Measurements from ENCODE around the gene POLD2. TPM values are rescaled to one million over a fixed set of nuclear protein-coding genes. Genes with fewer than 3 reads are reported as not detected.

POLD2 gene
- total RNA-seq, 2 experiments from 2014 or later, result 298 to 305 TPM

DNA sequence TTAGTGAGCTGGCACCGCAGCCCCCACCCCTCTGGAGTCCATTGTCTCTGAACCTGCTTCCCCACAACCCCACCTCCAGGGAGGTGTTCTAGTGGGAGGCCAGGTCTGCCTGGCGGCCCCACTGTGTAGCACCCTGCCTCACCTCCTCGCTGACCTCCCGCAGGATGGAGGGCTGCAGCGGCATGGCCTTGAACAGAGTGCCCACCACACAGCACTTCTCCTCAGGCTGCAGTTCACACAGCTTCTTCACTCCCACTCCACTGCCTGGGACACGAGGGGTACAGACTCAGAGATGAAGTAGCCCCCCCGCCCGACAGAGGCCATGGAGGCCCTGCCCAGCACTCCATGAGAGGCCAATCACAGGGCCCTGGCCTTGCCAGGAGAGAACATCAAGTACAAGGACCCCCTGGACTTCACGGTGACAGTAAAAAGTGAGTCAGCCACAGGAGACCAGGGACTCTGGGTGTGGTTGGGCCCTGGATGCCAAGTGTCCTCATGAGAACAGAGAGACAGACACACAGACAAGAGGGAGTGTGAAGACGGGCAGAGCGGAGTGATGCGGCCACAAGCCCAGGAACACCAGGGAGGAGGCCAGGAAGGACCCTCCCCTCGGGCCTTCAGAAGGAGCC lies 5.4 kb downstream of the POLD2 start:
- CTCF ChIA-PET, result no interaction called here
- POLR2A ChIA-PET, result interaction anchor here (0.6 kb wide), 1 partner anchor 12 kb away, joined by 3 read pairs; no protein-coding TSS in a partner anchor

DNA sequence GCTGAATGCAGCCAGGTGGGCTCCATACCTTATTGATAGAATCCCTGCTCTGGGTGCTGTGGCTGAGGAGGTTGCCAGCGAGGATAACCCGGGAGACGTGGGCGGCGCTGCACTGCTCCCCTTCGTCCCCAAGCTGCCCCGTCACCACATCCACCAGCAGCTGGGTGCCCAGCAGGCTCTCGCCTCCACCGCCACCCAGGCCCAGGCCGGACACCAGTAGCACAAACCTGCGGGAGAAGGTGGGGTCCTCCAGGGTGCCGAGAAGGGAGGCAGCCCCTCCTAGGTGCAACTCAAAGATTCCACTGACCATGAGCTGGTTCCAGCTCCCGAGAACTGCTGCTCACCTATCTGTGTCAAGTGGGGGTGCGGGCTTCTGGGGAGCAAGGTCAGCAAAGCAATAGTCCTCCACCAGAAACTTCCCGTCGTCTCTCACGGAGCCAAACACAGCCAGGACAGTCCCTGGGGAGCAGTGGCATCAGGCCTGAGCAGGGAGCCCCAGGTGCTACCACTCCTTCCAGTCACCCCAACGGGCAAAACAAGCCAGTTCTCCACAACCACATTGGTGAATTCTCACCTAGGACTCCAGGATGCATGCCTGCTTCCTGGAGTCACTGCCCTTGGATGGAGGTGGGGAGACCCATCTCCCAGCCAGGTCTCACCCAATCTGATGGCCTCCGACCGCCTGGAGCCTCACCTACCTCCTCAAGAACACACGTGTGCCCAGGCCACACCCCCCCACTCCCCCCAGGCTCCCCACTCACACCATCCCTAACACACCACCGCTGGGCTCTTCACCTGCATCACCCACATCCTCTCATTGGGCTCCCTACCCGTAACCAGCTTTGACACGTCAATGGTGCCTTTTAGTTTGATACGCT lies 6.3 kb downstream of the POLD2 start:
- POLR2A ChIA-PET, result interaction anchor here (0.6 kb wide), 1 partner anchor 12 kb away, joined by 3 read pairs; no protein-coding TSS in a partner anchor
- CTCF ChIA-PET, result no interaction called here

DNA sequence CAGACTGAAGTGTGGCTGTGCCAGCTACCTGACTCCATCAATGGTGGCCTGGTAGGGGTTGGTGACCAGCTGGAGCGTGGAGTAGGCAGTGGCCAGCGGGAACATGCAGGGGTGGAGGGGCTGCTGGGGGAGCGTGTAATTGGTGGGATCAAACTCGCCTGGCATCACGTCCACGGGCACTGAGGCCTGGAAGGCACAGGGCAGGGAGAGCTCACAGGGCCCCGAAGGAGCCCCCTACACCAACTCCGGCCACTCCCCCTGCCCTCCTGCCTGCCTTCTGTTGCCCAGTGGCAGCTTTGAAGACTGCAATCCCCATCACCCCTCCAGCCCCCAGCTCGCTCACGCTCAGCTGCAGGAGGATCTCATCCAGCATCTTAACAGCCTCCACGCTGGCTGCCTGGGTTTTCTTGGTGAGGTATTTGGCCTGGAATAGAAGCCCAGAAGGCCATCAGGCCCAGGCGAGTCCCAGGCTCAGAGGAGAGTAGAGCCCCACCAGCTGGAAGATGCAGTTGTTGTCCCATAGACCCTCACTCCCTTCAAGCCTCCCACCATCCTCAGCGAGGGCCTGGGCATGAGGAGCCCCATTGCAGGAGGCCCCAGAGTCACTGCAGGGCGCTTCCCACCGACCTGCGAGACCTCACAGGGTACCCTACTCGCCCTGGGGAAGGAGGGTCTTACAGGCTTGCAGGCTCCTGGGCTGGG lies 7.1 kb downstream of the POLD2 start:
- CTCF ChIA-PET, result no interaction called here
- POLR2A ChIA-PET, result interaction anchor here (1.0 kb wide), 1 partner anchor 35 kb away, joined by 7 read pairs; no protein-coding TSS in a partner anchor

DNA sequence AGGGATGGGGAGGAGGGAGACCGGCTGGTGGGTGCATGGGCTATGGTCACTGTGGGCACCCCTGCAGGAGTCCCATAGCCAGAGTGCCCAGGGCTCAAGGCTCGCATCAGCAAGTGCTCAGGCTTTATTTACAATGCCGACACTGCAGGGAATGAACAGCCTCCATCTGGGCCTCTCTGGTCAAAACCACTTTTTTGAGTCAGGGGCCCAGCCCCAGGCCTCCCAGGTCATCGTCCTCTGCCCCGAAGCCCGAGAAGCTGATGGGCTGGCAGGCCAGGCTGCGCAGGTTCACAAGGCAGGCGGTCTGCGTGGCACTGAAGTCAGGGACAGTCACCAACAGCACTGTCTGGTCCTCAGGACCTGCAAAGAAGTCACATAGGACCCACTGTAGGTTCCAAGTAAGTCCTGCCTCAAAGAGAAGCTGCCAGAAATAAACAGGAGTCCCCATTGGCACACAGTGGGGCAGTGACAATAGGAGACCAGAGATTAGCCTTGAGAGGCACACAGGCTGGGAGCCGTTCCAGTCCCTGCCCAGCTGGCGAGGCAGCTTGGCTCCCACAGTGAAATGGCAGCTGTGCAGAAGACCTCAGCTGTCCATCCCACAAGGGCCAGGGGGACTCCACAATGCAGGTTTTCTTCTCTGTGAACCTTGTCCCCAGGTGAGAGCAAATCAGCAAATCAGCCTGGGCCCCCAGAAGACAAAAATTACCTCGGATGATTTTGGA lies 8.6 kb downstream of the POLD2 start:
- ChIA-PET POLR2A (interaction anchor here (0.6 kb wide), 1 partner anchor 86 kb away, joined by 3 read pairs; the partner anchor contains the start of gene YKT6), CTCF (interaction anchor here (1.2 kb wide), 1 partner anchor 33 kb away, joined by 3 read pairs; no protein-coding TSS in a partner anchor)

DNA sequence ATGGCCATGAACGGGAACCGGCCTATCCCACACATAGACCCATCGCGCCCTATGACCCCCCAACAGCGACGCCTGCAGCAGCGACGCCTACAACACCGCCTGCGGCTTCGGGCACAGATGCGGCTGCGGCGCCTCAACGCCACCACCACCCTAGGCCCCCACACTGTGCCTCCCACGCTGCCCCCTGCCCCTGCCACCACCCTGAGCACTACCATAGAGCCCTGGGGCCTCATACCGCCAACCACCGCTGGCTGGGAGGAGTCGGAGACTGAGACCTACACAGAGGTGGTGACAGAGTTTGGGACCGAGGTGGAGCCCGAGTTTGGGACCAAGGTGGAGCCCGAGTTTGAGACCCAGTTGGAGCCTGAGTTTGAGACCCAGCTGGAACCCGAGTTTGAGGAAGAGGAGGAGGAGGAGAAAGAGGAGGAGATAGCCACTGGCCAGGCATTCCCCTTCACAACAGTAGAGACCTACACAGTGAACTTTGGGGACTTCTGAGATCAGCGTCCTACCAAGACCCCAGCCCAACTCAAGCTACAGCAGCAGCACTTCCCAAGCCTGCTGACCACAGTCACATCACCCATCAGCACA lies 9.5 kb downstream of the POLD2 start:
- CTCF ChIA-PET, result no interaction called here
- POLR2A ChIA-PET, result no interaction called here

DNA sequence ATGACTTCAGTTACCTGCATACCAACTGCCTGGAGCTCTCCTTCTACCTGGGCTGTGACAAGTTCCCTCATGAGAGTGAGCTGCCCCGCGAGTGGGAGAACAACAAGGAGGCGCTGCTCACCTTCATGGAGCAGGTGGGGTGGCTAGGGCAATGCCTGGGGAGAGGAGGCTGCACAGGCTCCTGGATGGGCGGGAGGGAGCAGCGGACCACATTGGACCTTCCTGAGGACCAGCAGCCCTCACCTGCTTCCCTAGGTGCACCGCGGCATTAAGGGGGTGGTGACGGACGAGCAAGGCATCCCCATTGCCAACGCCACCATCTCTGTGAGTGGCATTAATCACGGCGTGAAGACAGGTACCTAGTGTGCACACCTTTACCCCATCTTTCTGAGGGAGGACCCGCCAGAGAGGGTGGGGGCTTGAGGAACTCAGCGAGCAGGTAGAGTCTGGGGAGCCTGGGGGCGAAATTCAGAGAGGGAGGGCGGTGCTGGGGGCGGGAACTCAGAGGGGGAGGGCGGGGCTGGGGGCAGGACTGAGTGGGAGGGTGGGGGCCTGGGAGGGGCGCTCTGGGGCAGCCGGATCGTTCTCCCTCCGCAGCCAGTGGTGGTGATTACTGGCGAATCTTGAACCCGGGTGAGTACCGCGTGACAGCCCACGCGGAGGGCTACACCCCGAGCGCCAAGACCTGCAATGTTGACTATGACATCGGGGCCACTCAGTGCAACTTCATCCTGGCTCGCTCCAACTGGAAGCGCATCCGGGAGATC lies 10.2 kb downstream of the POLD2 start:
- CTCF ChIA-PET, result interaction anchor here (0.9 kb wide), 1 partner anchor 30 kb away, joined by 3 read pairs; no protein-coding TSS in a partner anchor
- POLR2A ChIA-PET, result no interaction called here

DNA sequence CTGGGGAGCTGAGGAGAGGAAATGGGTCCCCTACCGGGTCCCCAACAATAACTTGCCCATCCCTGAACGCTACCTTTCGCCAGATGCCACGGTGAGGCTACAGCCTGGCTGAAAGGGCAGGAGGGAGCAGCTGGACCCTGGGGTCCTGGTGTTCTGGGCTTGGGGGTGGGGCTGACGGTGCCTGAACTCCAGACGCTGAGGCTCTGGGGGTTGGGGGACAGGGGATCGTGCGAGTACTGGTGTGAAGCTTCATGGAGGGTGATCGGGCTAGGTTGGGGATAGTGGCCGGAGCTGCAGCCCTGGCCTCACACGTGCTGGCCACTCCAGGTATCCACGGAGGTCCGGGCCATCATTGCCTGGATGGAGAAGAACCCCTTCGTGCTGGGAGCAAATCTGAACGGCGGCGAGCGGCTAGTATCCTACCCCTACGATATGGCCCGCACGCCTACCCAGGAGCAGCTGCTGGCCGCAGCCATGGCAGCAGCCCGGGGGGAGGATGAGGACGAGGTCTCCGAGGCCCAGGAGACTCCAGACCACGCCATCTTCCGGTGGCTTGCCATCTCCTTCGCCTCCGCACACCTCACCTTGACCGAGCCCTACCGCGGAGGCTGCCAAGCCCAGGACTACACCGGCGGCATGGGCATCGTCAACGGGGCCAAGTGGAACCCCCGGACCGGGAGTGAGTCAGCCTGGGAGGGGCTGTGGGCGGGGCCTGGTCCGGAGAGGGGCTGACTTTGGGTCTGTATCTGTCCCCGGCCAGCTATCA lies 10.9 kb downstream of the POLD2 start:
- ChIA-PET POLR2A (interaction anchor here (1.0 kb wide), 1 partner anchor 11 kb away, joined by 4 read pairs; the partner anchor contains the start of gene POLD2), CTCF (interaction anchor here (0.6 to 0.9 kb wide), 2 partner anchors 29 to 30 kb away, joined by 3 to 4 read pairs; no protein-coding TSS in a partner anchor)

DNA sequence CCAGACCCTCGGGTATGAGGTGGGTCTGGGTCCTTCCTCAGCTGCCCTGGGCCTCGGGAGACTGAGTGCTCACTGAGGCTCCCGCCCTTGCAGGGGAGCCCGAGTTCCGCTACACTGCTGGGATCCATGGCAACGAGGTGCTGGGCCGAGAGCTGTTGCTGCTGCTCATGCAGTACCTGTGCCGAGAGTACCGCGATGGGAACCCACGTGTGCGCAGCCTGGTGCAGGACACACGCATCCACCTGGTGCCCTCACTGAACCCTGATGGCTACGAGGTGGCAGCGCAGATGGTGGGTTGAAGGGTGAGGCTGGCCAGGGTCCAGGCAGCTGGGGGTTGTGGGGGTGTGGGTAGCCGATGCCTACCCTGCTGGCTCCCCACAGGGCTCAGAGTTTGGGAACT lies 11.6 kb downstream of the POLD2 start:
- CTCF ChIA-PET, result interaction anchor here (0.6 to 0.9 kb wide), 2 partner anchors 30 to 31 kb away, joined by 3 to 4 read pairs; no protein-coding TSS in a partner anchor
- POLR2A ChIA-PET, result interaction anchor here (0.6 to 1.0 kb wide), 3 partner anchors 11 to 79 kb away, joined by 3 to 4 read pairs (median 3); partner anchors contain the start of gene POLD2

DNA sequence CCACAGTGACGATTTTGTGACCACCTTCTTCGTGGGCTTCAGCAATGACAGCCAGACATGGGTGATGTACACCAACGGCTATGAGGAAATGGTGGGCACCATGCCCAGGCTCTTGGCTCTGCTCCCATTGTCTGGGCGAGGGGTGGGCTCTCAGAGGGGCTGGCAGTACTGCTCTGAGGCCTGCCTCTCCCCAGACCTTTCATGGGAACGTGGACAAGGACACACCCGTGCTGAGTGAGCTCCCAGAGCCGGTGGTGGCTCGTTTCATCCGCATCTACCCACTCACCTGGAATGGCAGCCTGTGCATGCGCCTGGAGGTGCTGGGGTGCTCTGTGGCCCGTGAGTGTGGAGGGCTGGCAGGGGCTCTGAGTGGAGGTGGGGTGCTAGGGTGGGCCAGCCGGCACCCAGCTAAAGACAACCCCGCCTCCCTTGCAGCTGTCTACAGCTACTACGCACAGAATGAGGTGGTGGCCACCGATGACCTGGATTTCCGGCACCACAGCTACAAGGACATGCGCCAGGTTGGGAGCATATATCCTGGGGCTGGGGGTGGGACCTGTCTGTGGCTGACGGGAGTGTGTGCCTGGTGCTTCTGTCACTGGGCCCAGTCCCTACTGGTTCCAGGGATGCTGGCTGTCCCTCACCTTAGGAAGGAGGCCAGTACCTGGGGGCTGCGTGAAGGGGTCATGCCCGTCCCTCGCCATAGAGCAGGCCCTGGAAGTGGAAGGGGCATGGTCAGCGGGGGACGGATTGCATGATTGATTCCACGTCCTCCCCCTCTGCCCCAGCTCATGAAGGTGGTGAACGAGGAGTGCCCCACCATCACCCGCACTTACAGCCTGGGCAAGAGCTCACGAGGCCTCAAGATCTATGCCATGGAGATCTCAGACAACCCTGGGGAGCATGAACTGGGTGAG lies 12.4 kb downstream of the POLD2 start:
- ChIA-PET POLR2A (interaction anchor here (0.6 to 1.0 kb wide), 3 partner anchors 12 to 78 kb away, joined by 3 to 4 read pairs (median 3); partner anchors contain the start of gene POLD2), CTCF (no interaction called here)

DNA sequence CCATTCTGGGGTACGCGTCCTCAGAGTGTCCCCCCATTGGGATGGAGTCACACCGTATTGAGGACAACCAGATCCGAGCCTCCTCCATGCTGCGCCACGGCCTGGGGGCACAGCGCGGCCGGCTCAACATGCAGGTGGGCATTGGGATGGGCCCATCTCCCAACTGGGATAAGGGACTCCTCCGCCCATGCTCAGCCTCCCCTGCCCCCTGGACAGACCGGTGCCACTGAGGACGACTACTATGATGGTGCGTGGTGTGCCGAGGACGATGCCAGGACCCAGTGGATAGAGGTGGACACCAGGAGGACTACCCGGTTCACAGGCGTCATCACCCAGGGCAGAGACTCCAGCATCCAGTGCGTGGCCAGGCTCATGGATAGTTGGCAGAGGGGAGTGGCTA lies 13.4 kb downstream of the POLD2 start:
- ChIA-PET CTCF (no interaction called here), POLR2A (interaction anchor here (1.5 kb wide), 1 partner anchor 13 kb away, joined by 3 read pairs; the partner anchor contains the start of gene POLD2)

DNA sequence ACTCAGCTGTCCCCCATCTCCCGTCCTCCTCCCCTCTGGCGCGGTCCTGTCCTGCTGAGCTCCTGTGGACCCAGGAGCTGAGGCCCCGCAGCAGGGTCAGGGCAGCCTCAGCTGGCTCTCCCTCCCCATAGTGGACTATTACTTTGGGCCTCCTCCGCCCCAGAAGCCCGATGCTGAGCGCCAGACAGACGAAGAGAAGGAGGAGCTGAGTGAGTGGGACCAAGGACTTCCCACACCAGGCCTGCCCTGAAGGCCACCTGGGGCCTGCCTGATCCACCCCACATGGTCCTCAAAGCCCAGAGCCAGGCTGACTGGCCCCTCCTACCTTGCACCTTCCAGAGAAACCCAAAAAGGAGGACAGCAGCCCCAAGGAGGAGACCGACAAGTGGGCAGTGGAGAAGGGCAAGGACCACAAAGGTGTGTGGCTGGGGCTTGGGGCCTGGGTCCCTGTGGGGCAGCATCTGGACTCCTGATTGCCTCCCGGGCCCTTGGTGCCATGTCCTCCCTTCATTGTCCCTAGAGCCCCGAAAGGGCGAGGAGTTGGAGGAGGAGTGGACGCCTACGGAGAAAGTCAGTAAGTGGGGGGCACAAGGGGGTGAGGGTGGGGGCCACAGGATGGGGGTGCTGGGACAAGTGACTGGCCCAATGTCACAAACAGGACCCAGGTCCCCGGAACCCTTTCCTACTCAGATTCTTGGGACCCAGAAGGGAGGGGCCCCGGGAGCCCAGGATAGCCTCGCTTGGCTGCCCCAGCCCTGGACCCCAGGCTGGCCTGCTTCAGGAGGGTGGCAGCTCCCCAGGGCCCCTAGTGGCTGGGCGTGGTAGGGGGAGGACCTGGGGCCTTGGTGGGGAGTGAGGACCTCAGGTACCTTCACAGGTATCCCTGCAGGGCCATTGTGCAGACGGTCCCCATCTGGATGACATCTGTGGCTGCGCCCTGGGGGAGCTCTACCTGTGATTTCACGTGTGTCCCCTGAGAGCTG lies 14.3 kb downstream of the POLD2 start:
- CTCF ChIA-PET, result no interaction called here
- POLR2A ChIA-PET, result interaction anchor here (1.5 kb wide), 1 partner anchor 14 kb away, joined by 3 read pairs; the partner anchor contains the start of gene POLD2

DNA sequence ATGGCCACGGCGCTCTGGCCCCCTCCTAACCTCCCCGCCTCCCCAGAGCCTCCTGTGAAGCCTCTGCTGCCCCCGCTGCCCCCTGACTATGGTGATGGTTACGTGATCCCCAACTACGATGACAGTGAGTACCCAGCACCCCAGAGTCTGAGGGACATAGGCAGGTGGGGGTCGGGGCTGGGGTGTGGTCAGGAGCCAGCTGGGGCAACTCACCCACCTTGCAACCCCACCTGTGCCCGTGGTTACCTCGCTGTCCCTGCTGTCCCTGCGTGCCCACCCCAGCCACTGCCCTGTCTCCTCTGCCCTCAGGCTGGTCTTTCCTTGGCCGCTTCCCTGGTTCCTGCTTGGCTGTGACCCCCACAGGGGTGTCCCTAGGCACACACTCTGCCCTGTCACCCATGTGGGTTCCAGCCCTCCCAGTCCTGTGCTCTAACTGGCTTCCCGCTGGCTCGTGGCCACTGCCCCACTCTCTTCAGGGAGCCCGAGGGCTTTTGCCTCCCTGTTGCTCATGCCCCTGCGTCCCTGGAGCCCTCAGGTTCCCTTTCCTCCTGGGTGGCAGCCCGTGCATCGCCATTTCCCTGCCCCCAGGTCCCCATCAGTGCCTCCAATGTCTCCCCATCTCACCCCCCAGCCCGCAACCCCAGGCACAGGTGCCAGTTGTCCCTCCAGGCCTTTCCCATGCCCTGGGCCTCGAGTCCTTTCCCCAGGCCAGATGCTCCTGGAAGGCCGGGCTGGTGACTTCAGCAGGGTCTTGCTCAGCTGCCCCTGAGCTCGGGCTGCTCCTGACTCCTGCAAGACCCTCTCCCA lies 15.2 kb downstream of the POLD2 start:
- ChIA-PET CTCF (no interaction called here), POLR2A (no interaction called here)

DNA sequence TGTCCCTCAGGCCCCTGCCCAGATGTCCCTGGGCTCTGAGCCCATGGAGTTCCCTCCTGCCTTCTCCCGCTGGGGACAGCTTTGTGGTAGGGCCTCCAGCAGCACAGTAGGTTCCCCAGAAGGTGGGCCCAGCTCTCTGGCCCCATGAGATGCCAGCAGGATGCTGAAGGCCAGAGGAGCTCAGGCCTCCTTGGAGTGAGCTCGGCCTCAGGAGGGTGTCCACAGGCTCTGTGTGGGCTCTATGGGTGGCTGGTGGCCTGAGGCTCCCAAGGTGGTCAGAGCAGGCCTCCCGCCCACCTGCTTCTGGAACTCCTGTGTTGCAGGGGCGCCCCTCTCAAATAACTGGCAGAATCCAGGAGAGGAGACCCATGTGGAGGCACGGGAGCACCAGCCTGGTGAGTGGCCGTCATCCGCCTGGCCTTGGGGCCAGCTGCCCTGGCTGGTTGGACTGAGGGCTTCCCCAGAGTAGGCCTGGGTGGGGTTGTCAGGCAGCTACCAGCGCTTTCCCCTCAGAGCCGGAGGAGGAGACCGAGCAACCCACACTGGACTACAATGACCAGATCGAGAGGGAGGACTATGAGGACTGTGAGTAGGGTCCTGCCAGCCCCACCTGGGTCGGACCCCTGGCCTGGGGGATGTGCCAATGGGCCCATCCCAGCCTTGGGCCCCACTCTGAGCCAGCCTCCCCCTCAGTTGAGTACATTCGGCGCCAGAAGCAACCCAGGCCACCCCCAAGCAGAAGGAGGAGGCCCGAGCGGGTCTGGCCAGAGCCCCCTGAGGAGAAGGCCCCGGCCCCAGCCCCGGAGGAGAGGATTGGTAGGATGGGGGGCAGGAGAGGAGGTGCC lies 16.0 kb downstream of the POLD2 start:
- ChIA-PET POLR2A (interaction anchor here (0.5 kb wide), 1 partner anchor 509 kb away, joined by 3 read pairs; no protein-coding TSS in a partner anchor), CTCF (no interaction called here)
